ENCODE results near the gene SPESP1.

SPESP1 gene

DNA sequence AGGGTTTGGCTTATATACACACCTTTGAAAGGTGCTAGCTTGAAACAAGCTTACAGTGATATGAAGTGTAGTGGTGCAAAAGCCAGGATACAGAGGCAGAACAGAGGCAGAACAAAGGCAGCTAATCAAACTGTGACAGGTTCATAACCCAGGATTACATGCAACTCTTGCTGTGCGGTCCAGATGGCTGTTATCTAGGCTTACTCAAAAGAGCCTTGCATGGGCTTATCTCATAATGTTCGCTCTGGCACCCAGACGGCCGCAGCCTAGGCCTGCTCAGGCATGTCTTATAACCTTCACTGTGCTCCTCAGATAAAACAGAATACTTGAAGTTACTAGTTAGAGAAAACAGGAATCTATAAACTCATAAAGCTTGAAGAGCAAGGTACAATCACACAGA is 61.4 kb downstream of the SPESP1 start:
- no peak for DNase-seq (ENCODE audit: extremely low read depth, low read depth)
- TF ChIP-seq, protein P1, sequence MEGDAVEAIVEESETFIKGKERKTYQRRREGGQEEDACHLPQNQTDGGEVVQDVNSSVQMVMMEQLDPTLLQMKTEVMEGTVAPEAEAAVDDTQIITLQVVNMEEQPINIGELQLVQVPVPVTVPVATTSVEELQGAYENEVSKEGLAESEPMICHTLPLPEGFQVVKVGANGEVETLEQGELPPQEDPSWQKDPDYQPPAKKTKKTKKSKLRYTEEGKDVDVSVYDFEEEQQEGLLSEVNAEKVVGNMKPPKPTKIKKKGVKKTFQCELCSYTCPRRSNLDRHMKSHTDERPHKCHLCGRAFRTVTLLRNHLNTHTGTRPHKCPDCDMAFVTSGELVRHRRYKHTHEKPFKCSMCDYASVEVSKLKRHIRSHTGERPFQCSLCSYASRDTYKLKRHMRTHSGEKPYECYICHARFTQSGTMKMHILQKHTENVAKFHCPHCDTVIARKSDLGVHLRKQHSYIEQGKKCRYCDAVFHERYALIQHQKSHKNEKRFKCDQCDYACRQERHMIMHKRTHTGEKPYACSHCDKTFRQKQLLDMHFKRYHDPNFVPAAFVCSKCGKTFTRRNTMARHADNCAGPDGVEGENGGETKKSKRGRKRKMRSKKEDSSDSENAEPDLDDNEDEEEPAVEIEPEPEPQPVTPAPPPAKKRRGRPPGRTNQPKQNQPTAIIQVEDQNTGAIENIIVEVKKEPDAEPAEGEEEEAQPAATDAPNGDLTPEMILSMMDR (IDR thresholded peaks at IDR 0.05; ENCODE audit: low read depth, low read length) = no peak

DNA sequence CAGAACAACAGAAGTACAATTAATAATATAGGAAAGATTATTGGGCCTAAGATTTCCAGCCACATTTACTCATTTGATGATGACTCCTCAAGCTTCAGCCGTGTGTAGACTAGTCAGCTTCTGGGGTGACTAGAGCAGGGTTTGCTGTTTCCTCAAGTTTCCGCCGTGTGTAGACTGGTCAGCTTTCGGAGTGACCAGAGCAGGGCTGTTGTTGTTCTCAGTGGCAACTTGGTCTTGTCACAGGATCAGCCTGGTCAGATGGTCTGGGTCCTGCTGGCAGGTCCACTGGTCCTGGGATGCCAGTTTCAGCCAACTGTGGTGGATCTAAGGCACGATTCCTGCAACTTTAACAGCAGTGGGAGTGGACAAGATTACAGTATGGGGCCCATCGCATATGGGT is 62.4 kb downstream of the SPESP1 start:
- TF ChIP-seq, protein P1 (IDR thresholded peaks at IDR 0.05; ENCODE audit: low read depth, low read length) = no peak
- no peak for DNase-seq (ENCODE audit: extremely low read depth, low read depth)

DNA sequence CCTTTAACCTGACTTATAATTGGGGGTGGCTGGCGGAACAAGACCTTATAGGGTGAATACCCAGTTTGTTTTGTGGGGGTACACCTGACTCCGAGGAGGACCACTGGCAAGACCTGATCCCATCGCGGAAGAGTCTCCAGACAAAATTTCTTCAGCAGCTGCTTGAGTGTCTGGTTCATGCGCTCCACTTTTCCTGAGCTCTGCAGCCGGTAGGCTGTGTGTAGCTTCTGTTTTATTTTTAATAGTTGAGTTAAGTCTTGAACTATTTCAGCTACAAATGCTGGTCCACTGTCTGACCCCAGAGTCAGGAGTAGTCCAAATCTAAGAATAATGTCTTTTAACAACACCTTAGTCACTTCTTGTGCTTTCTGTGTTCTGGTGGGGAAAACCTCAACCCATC is 63.0 kb downstream of the SPESP1 start:
- no peak for DNase-seq (ENCODE audit: extremely low read depth, low read depth)
- TF ChIP-seq, protein P1 (IDR thresholded peaks at IDR 0.05; ENCODE audit: low read depth, low read length) = no peak

DNA sequence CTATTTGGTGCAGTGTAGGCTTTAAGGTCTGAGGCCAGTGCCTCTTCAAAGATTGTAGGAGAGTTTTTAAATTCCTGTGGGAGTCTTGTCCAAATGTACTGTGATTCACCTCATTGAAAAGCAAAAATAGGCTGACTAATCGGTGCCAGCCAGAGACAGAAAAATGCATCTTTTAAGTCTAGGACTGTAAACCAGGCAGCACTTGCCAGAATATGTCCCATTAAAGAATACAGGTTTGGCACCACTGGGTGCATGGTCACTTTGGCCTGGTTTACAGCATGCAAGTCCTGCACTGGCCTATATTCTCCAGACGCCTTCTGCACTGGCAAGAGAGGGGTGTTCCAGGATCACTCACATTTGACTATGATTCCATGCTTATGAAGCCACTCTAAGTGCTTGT is 63.8 kb downstream of the SPESP1 start:
- TF ChIP-seq, protein P1 (IDR thresholded peaks at IDR 0.05; ENCODE audit: low read depth, low read length) = no peak
- no peak for DNase-seq (ENCODE audit: extremely low read depth, low read depth)

DNA sequence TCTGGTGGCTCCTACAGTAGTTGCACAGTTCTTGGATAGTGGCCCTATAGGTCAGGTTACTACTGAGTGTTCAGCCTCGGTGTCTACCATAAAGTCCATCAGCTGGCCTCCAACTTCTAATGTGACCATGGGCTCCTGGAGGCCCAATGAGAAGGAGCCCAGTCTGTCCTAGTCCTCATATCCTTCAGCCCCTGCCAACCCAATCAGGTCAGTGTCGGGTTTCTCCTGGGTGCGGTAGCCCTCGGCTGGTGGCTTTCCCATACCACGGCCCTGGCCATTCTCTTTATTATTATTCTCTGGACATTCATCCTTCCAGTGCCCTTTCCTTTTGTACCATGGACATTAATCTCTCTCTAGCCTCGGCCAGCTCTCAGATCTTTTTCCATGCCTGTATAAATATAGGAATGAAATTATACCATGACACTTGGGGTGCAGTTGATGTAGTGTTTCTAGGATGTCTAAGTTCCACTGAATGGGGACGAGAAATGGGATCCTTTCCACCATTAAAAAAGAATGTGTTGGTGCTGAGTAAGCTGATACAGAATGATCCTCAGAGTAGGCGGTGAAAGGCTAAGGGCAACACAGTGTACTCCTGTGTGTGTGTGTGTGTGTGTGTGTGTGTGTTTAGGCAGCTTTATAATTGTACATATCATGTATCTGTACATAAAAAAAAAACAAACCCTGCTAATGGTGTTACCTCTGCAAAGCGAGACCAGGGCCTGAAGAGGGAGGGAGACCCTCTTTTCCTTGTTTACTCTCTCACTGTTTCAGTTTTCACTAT is 64.8 kb downstream of the SPESP1 start:
- TF ChIP-seq, protein P1 (IDR thresholded peaks at IDR 0.05; ENCODE audit: low read depth, low read length) = no peak

More for the DNA sequence above, 64.8 kb downstream of the SPESP1 start:
- DNase-seq (ENCODE audit: extremely low read depth, low read depth) = no peak

All from AG09319 (cell line).